Endothelial cell of coronary artery (primary cell): ENCODE results near the gene PRAMEF12. TPM values are rescaled to one million over a fixed set of nuclear protein-coding genes. Genes with fewer than 3 reads are reported as not detected.

Experiments
- total RNA-seq: library from RNA; depleted of rRNA; stranded (reverse); fragments of >200 nt; gene quantifications from 2 replicates; pipeline ENCODE4 v1.2.3, GENCODE V29; 2014

Gene PRAMEF12
- not detected in 2 replicates for total RNA-seq

DNA sequence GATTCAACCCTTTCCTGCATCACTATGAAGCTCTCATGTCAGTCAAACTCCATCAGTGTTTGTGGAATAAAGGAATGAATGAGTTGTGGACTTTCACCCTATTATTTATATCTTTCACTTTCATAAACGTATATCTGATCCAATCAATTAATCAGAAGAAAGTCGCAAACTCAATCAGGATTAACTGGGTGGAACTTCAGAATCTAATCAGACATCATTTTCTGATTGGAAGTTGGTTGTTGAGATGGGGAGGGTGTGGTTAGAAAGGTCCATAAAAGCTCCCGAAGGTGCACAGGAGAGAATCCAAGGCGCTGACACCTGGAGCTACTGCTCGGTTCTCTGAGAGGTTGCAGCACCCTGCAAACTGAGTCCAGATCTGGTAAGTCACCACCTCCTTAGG, at the start of gene PRAMEF12:
PRAMEF12 (plus strand) TSS at position 301 of the 400 bp plus-strand sequence. CDS start 1,130 bp downstream, outside the sequence.

DNA sequence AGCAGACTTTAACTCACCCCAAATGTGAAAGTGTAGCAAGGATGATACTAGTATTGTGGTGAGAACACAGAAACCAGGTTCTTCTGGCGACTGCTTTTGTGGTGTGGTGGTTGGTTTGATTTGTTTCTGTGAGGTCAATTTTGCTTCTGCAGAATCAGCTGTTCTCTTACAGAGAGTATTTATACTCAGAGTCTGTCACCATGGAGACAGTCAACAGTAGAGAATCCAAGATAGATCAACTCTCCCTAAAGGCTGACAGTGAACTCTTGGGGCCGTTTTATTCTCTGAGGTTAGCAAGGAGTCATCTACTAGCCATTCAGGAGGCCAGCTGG, 27.6 kb upstream of the PRAMEF12 start, which contains the start of gene CFAP107:
CFAP107 (plus strand) TSS at position 209 of the 332 bp plus-strand sequence. CDS start 231 bp downstream, outside the sequence.

DNA sequence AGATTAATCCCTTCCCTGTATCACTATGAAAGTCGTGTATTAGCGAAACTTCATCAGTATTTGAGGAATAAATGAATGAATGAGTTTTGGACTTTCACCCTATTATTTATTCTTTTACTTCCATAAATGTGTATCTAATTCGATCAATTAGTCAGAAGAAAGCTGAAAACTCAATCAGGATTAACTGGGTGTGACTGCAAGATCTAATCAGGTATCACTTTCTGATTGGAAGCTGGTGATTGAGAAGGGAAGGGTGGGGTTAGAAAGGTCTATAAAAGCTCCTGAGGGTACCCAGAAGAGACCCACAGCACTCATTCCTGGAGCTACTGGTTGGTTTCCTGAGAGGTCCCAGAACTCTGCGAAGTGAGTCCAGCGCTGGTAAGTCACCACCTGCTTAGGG, 17.6 kb downstream of the PRAMEF12 start, which contains the start of gene PRAMEF1:
PRAMEF1 (plus strand) TSS at position 301 of the 400 bp plus-strand sequence. CDS start 1,831 bp downstream, outside the sequence.

Other genes with a start within 250 kb of the PRAMEF12 start
- gene DHRS3, start 155.5 kb upstream of the PRAMEF12 start, total RNA-seq, result 34.1 and 52.0 TPM in 2 replicates
- gene AADACL4, start 129.7 kb upstream of the PRAMEF12 start, total RNA-seq, result not detected in 2 replicates
- not detected in 2 replicates for gene AADACL3, start 57.6 kb upstream of the PRAMEF12 start, total RNA-seq
- not detected in 2 replicates for gene CFAP107, start 27.5 kb upstream of the PRAMEF12 start, total RNA-seq
- not detected in 2 replicates for gene PRAMEF1, start 17.7 kb downstream of the PRAMEF12 start, total RNA-seq
- gene PRAMEF11, start 57.7 kb downstream of the PRAMEF12 start, total RNA-seq, result not detected in 2 replicates
- gene HNRNPCL1, start 75.0 kb downstream of the PRAMEF12 start, total RNA-seq, result not detected in 2 replicates
- not detected in 2 replicates for gene PRAMEF2, start 83.3 kb downstream of the PRAMEF12 start, total RNA-seq
- gene PRAMEF4, start 112.5 kb downstream of the PRAMEF12 start, total RNA-seq, result not detected in 2 replicates
- not detected in 2 replicates for gene PRAMEF10, start 124.5 kb downstream of the PRAMEF12 start, total RNA-seq
- not detected in 2 replicates for gene PRAMEF7, start 142.9 kb downstream of the PRAMEF12 start, total RNA-seq
- not detected in 2 replicates for gene PRAMEF6, start 173.8 kb downstream of the PRAMEF12 start, total RNA-seq